ENCODE results near the gene RPL26. TPM values are rescaled to one million over a fixed set of nuclear protein-coding genes. Genes with fewer than 3 reads are reported as not detected.
"Not testable (repeated sequence)": the region's sequence is repeated elsewhere in the genome, so short reads cannot be mapped to it uniquely, and the experiment has no call there.

The RPL26 gene
- total and polyA plus RNA-seq, 3 experiments from 2014 or later, result 1,507 to 2,522 (median 2,453) TPM

DNA sequence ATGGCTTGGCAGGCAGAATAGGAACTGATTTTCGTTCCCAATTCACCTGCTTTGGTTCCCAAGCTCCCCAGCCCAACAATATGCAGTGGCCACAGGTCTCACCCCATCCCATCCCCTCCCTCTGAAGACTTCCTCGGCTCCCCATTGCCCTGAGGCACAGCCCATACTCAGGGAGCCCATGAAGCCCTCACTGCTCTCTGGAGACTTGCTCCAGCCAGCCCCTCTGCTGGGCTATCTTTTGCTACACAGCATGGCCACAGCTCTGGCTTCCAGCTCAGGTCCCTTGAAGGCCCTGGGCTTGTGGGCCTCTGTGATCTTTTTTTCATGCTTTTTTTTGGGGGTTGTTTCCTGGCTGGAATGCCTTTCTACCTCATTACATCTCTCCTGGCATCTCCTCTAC is 23.2 kb upstream of the RPL26 start:
- Mint-ChIP-seq H3K27me3 (peaks cover 7 to 37% of the 10 kb centered on the region in 2 donors), H3K4me3 (no peak overlapping the region), H3K27ac (peak overlapping the region in 1 of 8 donors; percentile 43), H3K4me1 (peaks cover 2 to 8% (median 5%) of the 10 kb centered on the region in 3 donors), H3K9me3 (no peaks in the 10 kb centered on the region), H3K36me3 (no peaks in the 10 kb centered on the region)
- Histone ChIP-seq H3K4me1 (ENCODE audit: insufficient read depth, low read length) (peaks cover 6% of the 10 kb centered on the region), H3K4me3 (ENCODE audit: low read length) (no peak overlapping the region), H3K9me3 (ENCODE audit: low read length) (no peaks in the 10 kb centered on the region), H3K36me3 (ENCODE audit: insufficient read depth, low read length) (no peaks in the 10 kb centered on the region), H3K27ac (ENCODE audit: low read depth, low read length) (no peak overlapping the region), H3K27me3 (ENCODE audit: insufficient read depth, low read length, poor library complexity, severe bottlenecking) (no peaks in the 10 kb centered on the region)
- DNase-seq, result no peak
- ChIA-PET CTCF (no interaction called here), POLR2A (no interaction called here)

DNA sequence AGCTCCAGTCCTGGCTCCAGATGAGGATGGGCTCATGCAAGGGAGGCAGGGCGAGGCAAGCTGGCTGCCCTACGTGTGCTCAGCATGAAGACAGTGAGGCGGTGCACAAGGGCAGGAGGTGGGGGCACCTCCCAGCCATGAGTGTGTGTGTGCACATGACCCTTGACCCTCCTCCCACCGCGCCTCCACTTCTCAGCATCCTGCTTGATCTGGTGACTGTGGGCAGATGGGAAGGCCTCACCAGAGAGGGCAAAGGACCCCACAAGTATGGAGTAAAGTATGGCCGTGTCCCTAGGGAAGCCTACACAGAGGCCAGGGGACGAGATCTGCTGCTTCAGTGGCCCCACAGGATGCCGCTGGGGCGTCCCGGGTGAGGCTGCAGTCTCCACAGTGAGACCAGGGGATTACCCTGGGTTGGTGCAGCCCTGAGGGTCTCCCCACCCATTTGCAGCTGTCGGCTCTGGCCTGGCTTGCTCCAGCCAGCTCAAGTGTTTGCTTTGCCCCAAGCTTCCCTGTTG is 22.6 kb upstream of the RPL26 start:
- no peaks in the 10 kb centered on the region for H3K9me3 Mint-ChIP-seq
- DNase-seq, result no peak
- peaks cover 4% of the 10 kb centered on the region for H3K4me1 ChIP-seq (ENCODE audit: insufficient read depth, low read length)
- H3K36me3 ChIP-seq (ENCODE audit: insufficient read depth, low read length), result no peaks in the 10 kb centered on the region
- peaks cover 2 to 7% (median 5%) of the 10 kb centered on the region in 3 donors for H3K4me1 Mint-ChIP-seq
- H3K9me3 ChIP-seq (ENCODE audit: low read length), result no peaks in the 10 kb centered on the region
- peaks cover 10 to 44% of the 10 kb centered on the region in 2 donors for H3K27me3 Mint-ChIP-seq
- H3K4me3 Mint-ChIP-seq, result no peak overlapping the region
- peaks cover 4% of the 10 kb centered on the region for H3K27me3 ChIP-seq (ENCODE audit: insufficient read depth, low read length, poor library complexity, severe bottlenecking)
- no peak overlapping the region for H3K27ac Mint-ChIP-seq
- no peak overlapping the region for H3K27ac ChIP-seq (ENCODE audit: low read depth, low read length)
- POLR2A ChIA-PET, result no interaction called here
- CTCF ChIA-PET, result no interaction called here
- no peak overlapping the region for H3K4me3 ChIP-seq (ENCODE audit: low read length)
- no peaks in the 10 kb centered on the region for H3K36me3 Mint-ChIP-seq

DNA sequence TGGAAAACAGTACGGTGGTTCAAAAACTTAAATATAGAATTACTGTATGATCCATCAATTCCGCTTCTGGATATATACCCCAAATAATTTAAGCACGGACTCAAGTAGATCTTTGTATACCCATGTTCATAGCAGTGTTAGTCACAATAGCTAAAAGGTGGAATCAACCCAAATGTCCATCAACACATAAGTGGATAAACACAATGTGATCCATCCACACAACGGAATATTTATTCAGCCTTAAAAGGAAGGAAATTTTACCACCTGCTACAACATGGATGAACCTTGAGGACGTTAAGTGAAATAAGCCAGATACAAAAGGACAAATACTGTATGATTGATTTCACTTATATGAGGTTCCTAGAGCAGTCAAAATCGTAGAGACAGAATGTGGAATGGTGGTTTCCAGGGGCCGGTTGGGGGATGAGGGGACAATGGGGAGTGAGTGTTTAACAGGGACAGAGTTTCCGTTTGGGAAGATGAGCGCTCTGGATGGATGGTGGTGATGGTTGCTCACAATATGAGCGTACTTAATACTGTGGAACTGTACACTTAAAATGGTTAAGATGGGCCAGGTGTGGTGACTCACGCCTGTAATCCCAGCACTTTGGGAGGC is 20.0 kb upstream of the RPL26 start:
- CTCF ChIA-PET, result no interaction called here
- H3K36me3 Mint-ChIP-seq, result no peaks in the 10 kb centered on the region
- H3K4me3 ChIP-seq (ENCODE audit: low read length), result no peak overlapping the region
- H3K36me3 ChIP-seq (ENCODE audit: insufficient read depth, low read length), result no peaks in the 10 kb centered on the region
- no peaks in the 10 kb centered on the region for H3K9me3 ChIP-seq (ENCODE audit: low read length)
- H3K4me3 Mint-ChIP-seq, result no peak overlapping the region
- no peaks in the 10 kb centered on the region for H3K4me1 Mint-ChIP-seq
- POLR2A ChIA-PET, result no interaction called here
- H3K4me1 ChIP-seq (ENCODE audit: insufficient read depth, low read length), result no peaks in the 10 kb centered on the region
- no peak overlapping the region for H3K27ac Mint-ChIP-seq
- H3K27me3 ChIP-seq (ENCODE audit: insufficient read depth, low read length, poor library complexity, severe bottlenecking), result peaks cover 10% of the 10 kb centered on the region
- H3K27ac ChIP-seq (ENCODE audit: low read depth, low read length), result no peak overlapping the region
- no peaks in the 10 kb centered on the region for H3K9me3 Mint-ChIP-seq
- H3K27me3 Mint-ChIP-seq, result peaks cover 16 to 52% of the 10 kb centered on the region in 2 donors
- DNase-seq, result no peak

DNA sequence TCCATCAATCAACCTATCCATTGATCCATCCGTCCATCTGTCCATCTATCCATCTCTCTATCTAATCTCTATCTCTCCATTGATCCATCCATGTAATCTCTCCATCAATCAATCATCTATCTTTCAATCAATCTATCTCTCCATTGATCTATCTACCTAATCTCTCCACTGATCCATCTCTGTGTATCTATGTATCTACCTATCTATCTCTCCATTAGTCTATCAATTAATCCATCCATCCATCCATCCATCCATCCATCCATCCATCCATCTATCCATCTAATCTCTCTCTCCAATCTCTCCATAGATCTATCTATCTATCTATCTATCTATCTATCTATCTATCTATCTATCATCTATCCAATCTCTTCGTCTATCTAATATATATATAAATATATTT is 18.1 kb upstream of the RPL26 start:
- no peak overlapping the region for H3K27ac ChIP-seq (ENCODE audit: low read depth, low read length)
- POLR2A ChIA-PET, result no interaction called here
- H3K4me1 Mint-ChIP-seq, result no peaks in the 10 kb centered on the region
- no peak overlapping the region for H3K4me3 ChIP-seq (ENCODE audit: low read length)
- H3K9me3 Mint-ChIP-seq, result no peaks in the 10 kb centered on the region
- no peaks in the 10 kb centered on the region for H3K36me3 Mint-ChIP-seq
- H3K36me3 ChIP-seq (ENCODE audit: insufficient read depth, low read length), result no peaks in the 10 kb centered on the region
- no peaks in the 10 kb centered on the region for H3K4me1 ChIP-seq (ENCODE audit: insufficient read depth, low read length)
- CTCF ChIA-PET, result interaction anchor here (1.5 kb wide), 1 partner anchor 17 kb away, joined by 3 read pairs; no protein-coding TSS in a partner anchor
- no peak overlapping the region for H3K4me3 Mint-ChIP-seq
- peaks cover 14% of the 10 kb centered on the region for H3K27me3 ChIP-seq (ENCODE audit: insufficient read depth, low read length, poor library complexity, severe bottlenecking)
- no peak for DNase-seq
- no peaks in the 10 kb centered on the region for H3K9me3 ChIP-seq (ENCODE audit: low read length)
- H3K27me3 Mint-ChIP-seq, result peaks cover 14 to 57% of the 10 kb centered on the region in 2 donors
- peak overlapping the region in 1 of 8 donors; percentile 53 for H3K27ac Mint-ChIP-seq

DNA sequence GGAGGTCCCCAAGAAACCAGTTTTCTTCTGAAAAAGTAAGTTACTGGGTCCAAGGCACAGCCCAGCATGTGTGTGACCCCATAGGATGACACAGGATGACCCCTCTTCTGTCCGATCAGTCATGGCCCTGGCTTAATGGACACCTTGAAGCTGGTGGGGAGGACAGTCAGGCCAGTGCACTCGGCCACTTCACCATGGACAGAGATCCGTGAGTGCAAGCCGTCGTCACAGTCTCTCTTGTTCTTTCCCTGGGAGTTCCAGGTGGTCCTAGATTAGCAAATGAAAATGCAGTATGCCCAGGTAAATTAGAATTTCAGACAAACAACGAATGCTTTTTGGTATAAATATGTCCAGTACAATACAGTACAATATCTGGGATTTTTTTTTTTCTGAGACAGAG is 16.0 kb upstream of the RPL26 start:
- Histone ChIP-seq H3K9me3 (ENCODE audit: low read length) (no peaks in the 10 kb centered on the region), H3K4me1 (ENCODE audit: insufficient read depth, low read length) (peaks cover 5% of the 10 kb centered on the region), H3K27ac (ENCODE audit: low read depth, low read length) (no peak overlapping the region), H3K27me3 (ENCODE audit: insufficient read depth, low read length, poor library complexity, severe bottlenecking) (peaks cover 14% of the 10 kb centered on the region), H3K4me3 (ENCODE audit: low read length) (no peak overlapping the region), H3K36me3 (ENCODE audit: insufficient read depth, low read length) (no peaks in the 10 kb centered on the region)
- Mint-ChIP-seq H3K27me3 (peaks cover 16 to 51% of the 10 kb centered on the region in 2 donors), H3K4me3 (no peak overlapping the region), H3K9me3 (no peaks in the 10 kb centered on the region), H3K4me1 (peaks cover 2 to 10% (median 3%) of the 10 kb centered on the region in 3 donors), H3K36me3 (no peaks in the 10 kb centered on the region), H3K27ac (no peak overlapping the region)
- no peak for DNase-seq
- ChIA-PET POLR2A (no interaction called here), CTCF (no interaction called here)

DNA sequence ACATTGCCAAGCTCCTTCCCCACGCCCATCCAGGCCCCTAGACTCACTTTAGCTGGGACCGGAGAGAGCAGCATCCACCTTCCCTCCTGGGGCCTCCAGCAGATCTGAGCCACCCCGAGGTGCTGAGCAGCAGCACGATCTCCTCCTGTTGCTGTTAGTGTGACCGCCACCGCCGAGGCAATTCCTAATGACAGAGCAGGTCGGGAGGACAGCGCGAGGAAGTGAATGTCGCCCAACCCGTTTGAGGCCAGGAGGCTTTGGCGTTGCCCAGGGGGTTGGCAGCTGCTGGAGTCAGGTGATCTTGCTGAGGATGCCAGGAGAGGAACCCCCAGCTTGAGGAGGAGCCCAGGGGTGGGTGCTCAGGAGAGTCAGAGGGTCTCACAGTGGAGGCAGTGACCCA is 14.6 kb upstream of the RPL26 start, which contains the start of gene RNF222:
TSS of gene RNF222 (minus strand) at position 192 of the 400 bp plus-strand sequence. CDS start 4,366 bp downstream, outside the sequence.
- no peaks in the 10 kb centered on the region for H3K9me3 Mint-ChIP-seq
- peaks cover 12 to 44% of the 10 kb centered on the region in 2 donors for H3K27me3 Mint-ChIP-seq
- Histone ChIP-seq H3K4me1 (ENCODE audit: insufficient read depth, low read length) (peaks cover 15% of the 10 kb centered on the region), H3K4me3 (ENCODE audit: low read length) (no peak within 1 kb of the TSS), H3K27ac (ENCODE audit: low read depth, low read length) (no peak within 1 kb of the TSS), H3K36me3 (ENCODE audit: insufficient read depth, low read length) (no peaks in the 10 kb centered on the region), H3K27me3 (ENCODE audit: insufficient read depth, low read length, poor library complexity, severe bottlenecking) (peaks cover 14% of the 10 kb centered on the region), H3K9me3 (ENCODE audit: low read length) (no peaks in the 10 kb centered on the region)
- CTCF ChIA-PET, result no interaction called here
- DNase-seq, result no peak
- H3K36me3 Mint-ChIP-seq, result no peaks in the 10 kb centered on the region
- H3K27ac Mint-ChIP-seq, result no peak within 1 kb of the TSS
- no peak within 1 kb of the TSS for H3K4me3 Mint-ChIP-seq
- POLR2A ChIA-PET, result no interaction called here
- H3K4me1 Mint-ChIP-seq, result peaks cover 10 to 19% (median 10%) of the 10 kb centered on the region in 3 donors

DNA sequence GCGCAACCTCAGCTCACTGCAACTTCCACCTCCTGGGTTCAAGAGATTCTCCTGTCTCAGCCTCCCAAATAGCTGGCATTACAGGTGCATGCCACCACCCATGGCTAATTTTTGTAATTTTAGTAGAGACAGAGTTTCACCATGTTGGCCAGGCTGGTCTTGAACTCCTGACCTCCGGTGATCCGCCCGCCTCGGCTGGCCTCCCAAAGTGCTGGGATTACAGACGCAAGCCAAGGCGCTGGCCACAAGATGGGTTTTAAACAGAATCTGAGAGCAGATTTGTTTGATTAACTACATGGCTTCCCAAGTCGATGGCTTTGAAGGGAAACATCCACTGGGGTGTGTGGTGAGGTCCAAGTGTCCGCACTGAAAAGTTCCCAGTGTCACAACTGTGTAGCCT is 11.5 kb upstream of the RPL26 start:
- Mint-ChIP-seq H3K27ac (peak overlapping the region in 5 of 8 donors; percentile 52 to 100 (median 91)), H3K27me3 (peaks cover 8 to 20% of the 10 kb centered on the region in 2 donors), H3K4me1 (peaks cover 13 to 22% (median 15%) of the 10 kb centered on the region in 3 donors)
- not testable (repeated sequence) for H3K4me3 Mint-ChIP-seq; H3K36me3 Mint-ChIP-seq; DNase-seq; H3K36me3 ChIP-seq (ENCODE audit: insufficient read depth, low read length); H3K4me3 ChIP-seq (ENCODE audit: low read length); H3K9me3 ChIP-seq (ENCODE audit: low read length); H3K27ac ChIP-seq (ENCODE audit: low read depth, low read length); H3K27me3 ChIP-seq (ENCODE audit: insufficient read depth, low read length, poor library complexity, severe bottlenecking); H3K9me3 Mint-ChIP-seq
- POLR2A ChIA-PET, result interaction anchor here (1.0 kb wide), 1 partner anchor 11 kb away, joined by 5 read pairs; no protein-coding TSS in a partner anchor
- CTCF ChIA-PET, result interaction anchor here (0.6 to 4.8 kb wide), 5 partner anchors 11 to 352 kb away, joined by 3 to 21 read pairs (median 4); no protein-coding TSS in a partner anchor
- H3K4me1 ChIP-seq (ENCODE audit: insufficient read depth, low read length), result peaks cover 15% of the 10 kb centered on the region

DNA sequence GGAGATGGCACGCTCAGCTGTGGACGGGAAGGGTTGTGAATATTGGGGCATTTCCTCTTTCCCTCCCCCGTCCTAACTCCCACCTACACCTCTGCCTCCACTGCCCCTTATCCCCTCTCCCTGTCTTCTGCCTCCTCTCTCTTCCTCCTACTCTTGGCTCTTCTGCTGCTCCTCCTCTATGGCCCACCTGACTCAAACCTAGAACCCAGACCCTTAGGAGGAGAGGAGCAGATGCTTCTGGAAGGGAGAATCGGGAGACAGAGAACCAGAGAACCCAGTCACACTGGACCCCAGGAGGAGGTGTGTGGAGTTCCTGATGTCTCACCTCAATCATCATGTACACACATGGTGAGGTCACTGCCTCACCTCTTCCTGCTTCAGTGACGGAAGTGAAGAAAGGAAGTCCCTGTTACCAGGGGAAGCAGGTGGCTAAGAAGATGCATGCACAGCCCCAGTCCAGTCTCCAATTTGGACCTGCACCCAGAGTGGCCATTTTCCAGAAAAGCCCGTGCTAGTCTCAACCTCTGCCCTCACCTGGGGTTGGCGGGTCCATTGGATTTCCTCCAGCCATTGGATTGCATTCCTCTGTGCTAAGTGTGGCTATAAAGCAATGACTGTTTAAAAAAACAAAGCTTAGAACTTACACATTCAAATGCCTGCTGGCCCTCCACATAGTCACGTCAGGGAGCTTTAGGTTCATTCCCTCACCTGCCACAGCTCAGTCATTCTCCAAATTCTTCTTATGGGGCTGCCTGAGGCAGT is 10.7 kb upstream of the RPL26 start:
- Mint-ChIP-seq H3K9me3 (no peaks in the 10 kb centered on the region), H3K36me3 (no peaks in the 10 kb centered on the region), H3K4me3 (peak overlapping the region in 5 of 7 donors; percentile 34 to 83 (median 64)), H3K4me1 (peaks cover 15 to 27% (median 20%) of the 10 kb centered on the region in 3 donors), H3K27me3 (peaks cover 8 to 15% of the 10 kb centered on the region in 2 donors), H3K27ac (peak overlapping the region; percentile 71 to 100 (median 93))
- peak overlapping the region; percentile 13 for H3K27ac ChIP-seq (ENCODE audit: low read depth, low read length)
- CTCF ChIA-PET, result interaction anchor here (0.7 to 4.8 kb wide), 4 partner anchors 10 to 353 kb away, joined by 3 to 21 read pairs (median 10); no protein-coding TSS in a partner anchor
- peaks cover 5% of the 10 kb centered on the region for H3K27me3 ChIP-seq (ENCODE audit: insufficient read depth, low read length, poor library complexity, severe bottlenecking)
- H3K36me3 ChIP-seq (ENCODE audit: insufficient read depth, low read length), result no peaks in the 10 kb centered on the region
- DNase-seq, result peak in 4 of 5 donors; percentile 33 to 69 (median 58)
- H3K4me1 ChIP-seq (ENCODE audit: insufficient read depth, low read length), result peaks cover 15% of the 10 kb centered on the region
- POLR2A ChIA-PET, result interaction anchor here (0.9 to 1.0 kb wide), 2 partner anchors 10 kb away, joined by 3 to 5 read pairs; no protein-coding TSS in a partner anchor
- no peak overlapping the region for H3K4me3 ChIP-seq (ENCODE audit: low read length)
- H3K9me3 ChIP-seq (ENCODE audit: low read length), result no peaks in the 10 kb centered on the region
